ENCODE data around the gene ADAM12. TPM values are rescaled to one million over a fixed set of nuclear protein-coding genes. Genes with fewer than 3 reads are reported as not detected.

ADAM12 gene
- total RNA-seq, 1 donor from 2014 or later, result 8.0 TPM

GRCh38 chr10:126277181-126277580, 111.1 kb downstream of the ADAM12 start:
- TF ChIP-seq, protein P1, sequence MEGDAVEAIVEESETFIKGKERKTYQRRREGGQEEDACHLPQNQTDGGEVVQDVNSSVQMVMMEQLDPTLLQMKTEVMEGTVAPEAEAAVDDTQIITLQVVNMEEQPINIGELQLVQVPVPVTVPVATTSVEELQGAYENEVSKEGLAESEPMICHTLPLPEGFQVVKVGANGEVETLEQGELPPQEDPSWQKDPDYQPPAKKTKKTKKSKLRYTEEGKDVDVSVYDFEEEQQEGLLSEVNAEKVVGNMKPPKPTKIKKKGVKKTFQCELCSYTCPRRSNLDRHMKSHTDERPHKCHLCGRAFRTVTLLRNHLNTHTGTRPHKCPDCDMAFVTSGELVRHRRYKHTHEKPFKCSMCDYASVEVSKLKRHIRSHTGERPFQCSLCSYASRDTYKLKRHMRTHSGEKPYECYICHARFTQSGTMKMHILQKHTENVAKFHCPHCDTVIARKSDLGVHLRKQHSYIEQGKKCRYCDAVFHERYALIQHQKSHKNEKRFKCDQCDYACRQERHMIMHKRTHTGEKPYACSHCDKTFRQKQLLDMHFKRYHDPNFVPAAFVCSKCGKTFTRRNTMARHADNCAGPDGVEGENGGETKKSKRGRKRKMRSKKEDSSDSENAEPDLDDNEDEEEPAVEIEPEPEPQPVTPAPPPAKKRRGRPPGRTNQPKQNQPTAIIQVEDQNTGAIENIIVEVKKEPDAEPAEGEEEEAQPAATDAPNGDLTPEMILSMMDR (IDR thresholded peaks at IDR 0.05), result no peak
- TF ChIP-seq EZH2phosphoT487 (IDR thresholded peaks at IDR 0.05) (no peak), EZH2 (IDR thresholded peaks at IDR 0.05) (no peak)
- H3K4me3 ChIP-seq, result no peak overlapping the region
- peaks cover 24% of the 10 kb centered on the region for H3F3A ChIP-seq (ENCODE audit: low read depth)
- no peaks in the 10 kb centered on the region for H3K9me3 Mint-ChIP-seq
- DNase-seq (ENCODE audit: low spot score), result peak; percentile 72
- peak overlapping the region; percentile 78 for H3K27ac ChIP-seq
- H3K27me3 ChIP-seq, result no peaks in the 10 kb centered on the region
- H2AFZ ChIP-seq (replicated peaks), result no peak overlapping the region
- no peak overlapping the region for H3K27ac Mint-ChIP-seq
- H3K4me3 Mint-ChIP-seq, result no peak overlapping the region
- H3K4me2 ChIP-seq, result peak overlapping the region; percentile 65
- no peaks in the 10 kb centered on the region for H3K79me2 ChIP-seq (ENCODE audit: low read depth)
- H3K36me3 ChIP-seq, result no peaks in the 10 kb centered on the region
- H3K9ac ChIP-seq, result no peak overlapping the region
- H3K27me3 Mint-ChIP-seq (ENCODE audit: insufficient read depth, low read depth), result peaks cover 7% of the 10 kb centered on the region
- H3K4me1 Mint-ChIP-seq, result peaks cover 17% of the 10 kb centered on the region
- H3K9me3 ChIP-seq (ENCODE audit: low read depth), result no peaks in the 10 kb centered on the region
- H4K20me1 ChIP-seq (ENCODE audit: low read depth), result no peaks in the 10 kb centered on the region
- H3K4me1 ChIP-seq, result peaks cover 33% of the 10 kb centered on the region
- H3K36me3 Mint-ChIP-seq, result no peaks in the 10 kb centered on the region

DNA sequence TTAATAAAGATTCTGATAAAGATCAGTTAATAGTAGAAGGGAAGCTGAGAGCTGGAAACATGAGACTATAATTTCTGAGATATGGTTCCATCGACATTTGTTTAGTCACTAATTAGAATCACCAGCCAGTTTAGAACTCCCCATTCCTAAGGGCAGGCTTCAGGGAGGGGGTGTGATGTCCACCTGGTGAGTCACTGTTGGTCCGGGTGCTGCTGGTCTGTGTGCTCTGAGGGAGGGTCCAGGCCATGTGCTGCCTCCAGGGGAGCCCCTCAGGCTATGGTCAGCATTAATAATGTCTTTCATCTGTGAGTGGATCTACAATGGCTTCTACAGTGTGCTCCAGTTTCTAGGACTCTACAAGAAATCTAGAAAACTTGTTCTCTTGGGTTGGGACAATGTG, 115.8 kb downstream of the ADAM12 start:
- no peak for DNase-seq (ENCODE audit: low spot score)
- TF ChIP-seq EZH2 (IDR thresholded peaks at IDR 0.05), result no peak
- TF ChIP-seq, protein P1 (IDR thresholded peaks at IDR 0.05), result no peak
- TF ChIP-seq EZH2phosphoT487 (IDR thresholded peaks at IDR 0.05), result no peak
- Mint-ChIP-seq H3K27me3 (ENCODE audit: insufficient read depth, low read depth) (peaks cover 7% of the 10 kb centered on the region), H3K9me3 (peaks cover 2% of the 10 kb centered on the region), H3K36me3 (peaks cover 2% of the 10 kb centered on the region), H3K4me3 (no peak overlapping the region), H3K4me1 (peaks cover 9% of the 10 kb centered on the region), H3K27ac (no peak overlapping the region)
- no peaks in the 10 kb centered on the region for H3K79me2 ChIP-seq (ENCODE audit: low read depth)
- no peak overlapping the region for H3K4me2 ChIP-seq
- no peaks in the 10 kb centered on the region for H3K27me3 ChIP-seq
- peaks cover 8% of the 10 kb centered on the region for H3F3A ChIP-seq (ENCODE audit: low read depth)
- H3K9ac ChIP-seq, result no peak overlapping the region
- no peaks in the 10 kb centered on the region for H3K9me3 ChIP-seq (ENCODE audit: low read depth)
- H3K4me3 ChIP-seq, result no peak overlapping the region
- H3K27ac ChIP-seq, result no peak overlapping the region
- no peaks in the 10 kb centered on the region for H3K36me3 ChIP-seq
- no peaks in the 10 kb centered on the region for H4K20me1 ChIP-seq (ENCODE audit: low read depth)
- H2AFZ ChIP-seq (replicated peaks), result no peak overlapping the region
- H3K4me1 ChIP-seq, result peaks cover 16% of the 10 kb centered on the region

GRCh38 chr10:126270111-126270510, 118.2 kb downstream of the ADAM12 start:
- no peak overlapping the region for H2AFZ ChIP-seq (replicated peaks)
- Mint-ChIP-seq H3K9me3 (peaks cover 22% of the 10 kb centered on the region), H3K4me1 (no peaks in the 10 kb centered on the region), H3K36me3 (peaks cover 4% of the 10 kb centered on the region), H3K27me3 (ENCODE audit: insufficient read depth, low read depth) (peaks cover 10% of the 10 kb centered on the region), H3K27ac (no peak overlapping the region), H3K4me3 (no peak overlapping the region)
- no peaks in the 10 kb centered on the region for H3K9me3 ChIP-seq (ENCODE audit: low read depth)
- no peak overlapping the region for H3K4me3 ChIP-seq
- H3K4me2 ChIP-seq, result no peak overlapping the region
- H3K27me3 ChIP-seq, result no peaks in the 10 kb centered on the region
- DNase-seq (ENCODE audit: low spot score), result no peak
- H3K4me1 ChIP-seq, result no peaks in the 10 kb centered on the region
- H3F3A ChIP-seq (ENCODE audit: low read depth), result no peaks in the 10 kb centered on the region
- H3K79me2 ChIP-seq (ENCODE audit: low read depth), result no peaks in the 10 kb centered on the region
- no peak overlapping the region for H3K27ac ChIP-seq
- TF ChIP-seq EZH2phosphoT487 (IDR thresholded peaks at IDR 0.05) (no peak), EZH2 (IDR thresholded peaks at IDR 0.05) (no peak)
- TF ChIP-seq, protein P1 (IDR thresholded peaks at IDR 0.05), result no peak
- no peaks in the 10 kb centered on the region for H4K20me1 ChIP-seq (ENCODE audit: low read depth)
- H3K9ac ChIP-seq, result no peak overlapping the region
- no peaks in the 10 kb centered on the region for H3K36me3 ChIP-seq
